ENCODE measurements around the gene LRRC8D. TPM values are rescaled to one million over a fixed set of nuclear protein-coding genes. Genes with fewer than 3 reads are reported as not detected.
"Not testable (repeated sequence)": the region's sequence is repeated elsewhere in the genome, so short reads cannot be mapped to it uniquely, and the experiment has no call there.

The LRRC8D gene
- total RNA-seq, 1 experiment from 2014 or later = 37.2 TPM

DNA sequence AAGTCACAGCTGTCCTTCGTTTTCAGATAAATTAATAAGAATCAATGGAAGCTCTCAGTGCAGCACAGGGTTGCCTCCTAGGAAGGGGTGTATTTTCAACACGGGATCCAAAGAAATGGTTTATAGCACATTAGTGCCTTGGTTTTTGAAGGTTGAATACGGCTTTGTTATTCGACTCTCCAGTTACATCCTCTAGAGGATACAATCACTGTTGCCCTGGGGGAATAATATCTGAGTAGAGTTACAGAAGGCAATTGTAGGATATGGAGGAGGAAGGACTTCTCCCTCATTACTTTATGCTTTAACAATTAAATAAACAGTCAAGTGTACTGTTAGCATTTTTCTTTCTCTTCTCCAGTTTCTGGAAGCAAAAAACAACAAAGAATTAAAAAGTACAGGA lies 159.8 kb downstream of the LRRC8D start:
- Mint-ChIP-seq H3K27ac (peak overlapping the region in 1 of 3 experiments; percentile 52; a peak in 1 of 7 replicates), H3K4me1 (peaks cover 5% of the 10 kb centered on the region in 2 experiments; a peak in 3 of 4 replicates), H3K4me3 (no peak overlapping the region; a peak in 1 of 5 replicates), H3K9me3 (no peaks in the 10 kb centered on the region; a peak in 1 of 5 replicates), H3K36me3 (ENCODE audit: insufficient read depth in 1 of 3, low read depth in 3 of 3) (0 out of 7 replicates have a peak, but pooled peaks cover 0 to 4% (median 0%) of the 10 kb centered on the region in 3 experiments), H3K27me3 (ENCODE audit: low read depth) (no peaks in the 10 kb centered on the region)
- Histone ChIP-seq H3K56ac (ENCODE audit: insufficient read length, low read depth, low read length) (no peak overlapping the region), H3K4me1 (ENCODE audit: insufficient read depth, low read length) (0 out of 2 replicates have a peak, but pooled peaks cover 3% of the 10 kb centered on the region), H2BK20ac (ENCODE audit: low read depth, low read length, poor library complexity, severe bottlenecking) (no peak overlapping the region), H3K14ac (ENCODE audit: insufficient read depth, low read length) (no peak overlapping the region), H3K23ac (ENCODE audit: insufficient read length, low read depth, low read length) (no peak overlapping the region), H3K4ac (ENCODE audit: low read depth, low read length) (no peak overlapping the region), H4K8ac (replicated peaks; ENCODE audit: insufficient read length, low read depth, low read length) (no peak overlapping the region), H2BK15ac (ENCODE audit: low read depth, low read length) (no peak overlapping the region), H4K91ac (ENCODE audit: insufficient read length, low read depth, low read length) (no peak overlapping the region), H3K4me2 (ENCODE audit: insufficient read depth, insufficient read length, low read length) (no peak overlapping the region), H3T11ph (ENCODE audit: low read length) (no peak overlapping the region), H2AK5ac (ENCODE audit: insufficient read length, low read length) (no peak overlapping the region), H2BK5ac (ENCODE audit: insufficient read length, low read length) (no peak overlapping the region), H3K18ac (ENCODE audit: insufficient read length, low read depth, low read length) (no peak overlapping the region), H2BK12ac (ENCODE audit: insufficient read length, low read depth, low read length) (no peak overlapping the region), H3K79me2 (ENCODE audit: insufficient read depth, low read length) (no peaks in the 10 kb centered on the region), H4K5ac (ENCODE audit: insufficient read length, low read depth, low read length) (no peak overlapping the region), H3K9me3 (ENCODE audit: control insufficient read depth, low read depth, low read length) (no peaks in the 10 kb centered on the region), H3K23me2 (ENCODE audit: insufficient read length, low read depth, low read length, poor library complexity, severe bottlenecking) (no peaks in the 10 kb centered on the region), H2AFZ (ENCODE audit: low read length) (no peak overlapping the region), H4K20me1 (ENCODE audit: control insufficient read depth, insufficient read depth, insufficient read length) (no peaks in the 10 kb centered on the region), H3K79me1 (ENCODE audit: insufficient read depth, low read depth, low read length, poor library complexity, severe bottlenecking) (no peaks in the 10 kb centered on the region), H3K9ac (ENCODE audit: extremely low read depth, insufficient read length, low read length) (no peak overlapping the region), H3K27ac (ENCODE audit: insufficient read length, low read depth, low read length) (no peak overlapping the region), H2BK120ac (ENCODE audit: low read depth, low read length, poor library complexity, severe bottlenecking) (no peak overlapping the region), H3K27me3 (ENCODE audit: insufficient read depth, low read length) (no peaks in the 10 kb centered on the region)
- DNase-seq = no peak
- TF ChIP-seq, protein P1, sequence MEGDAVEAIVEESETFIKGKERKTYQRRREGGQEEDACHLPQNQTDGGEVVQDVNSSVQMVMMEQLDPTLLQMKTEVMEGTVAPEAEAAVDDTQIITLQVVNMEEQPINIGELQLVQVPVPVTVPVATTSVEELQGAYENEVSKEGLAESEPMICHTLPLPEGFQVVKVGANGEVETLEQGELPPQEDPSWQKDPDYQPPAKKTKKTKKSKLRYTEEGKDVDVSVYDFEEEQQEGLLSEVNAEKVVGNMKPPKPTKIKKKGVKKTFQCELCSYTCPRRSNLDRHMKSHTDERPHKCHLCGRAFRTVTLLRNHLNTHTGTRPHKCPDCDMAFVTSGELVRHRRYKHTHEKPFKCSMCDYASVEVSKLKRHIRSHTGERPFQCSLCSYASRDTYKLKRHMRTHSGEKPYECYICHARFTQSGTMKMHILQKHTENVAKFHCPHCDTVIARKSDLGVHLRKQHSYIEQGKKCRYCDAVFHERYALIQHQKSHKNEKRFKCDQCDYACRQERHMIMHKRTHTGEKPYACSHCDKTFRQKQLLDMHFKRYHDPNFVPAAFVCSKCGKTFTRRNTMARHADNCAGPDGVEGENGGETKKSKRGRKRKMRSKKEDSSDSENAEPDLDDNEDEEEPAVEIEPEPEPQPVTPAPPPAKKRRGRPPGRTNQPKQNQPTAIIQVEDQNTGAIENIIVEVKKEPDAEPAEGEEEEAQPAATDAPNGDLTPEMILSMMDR (conservative IDR thresholded peaks at IDR 0.05) = no peak
- no CpG with 5 or more reads among the region's 4 CpGs for WGBS (ENCODE audit: extremely low coverage, insufficient read length, low lambda C conversion rate)

GRCh38 chr1:89982846-89983245 lies 162.0 kb downstream of the LRRC8D start:
- H4K91ac ChIP-seq (ENCODE audit: insufficient read length, low read depth, low read length); H3K4me1 Mint-ChIP-seq; H3K9me3 Mint-ChIP-seq; H3K27me3 Mint-ChIP-seq (ENCODE audit: low read depth); H3K27me3 ChIP-seq (ENCODE audit: insufficient read depth, low read length); H2BK120ac ChIP-seq (ENCODE audit: low read depth, low read length, poor library complexity, severe bottlenecking); H3K4me2 ChIP-seq (ENCODE audit: insufficient read depth, insufficient read length, low read length); H2BK15ac ChIP-seq (ENCODE audit: low read depth, low read length); H3K4me3 Mint-ChIP-seq; H2BK5ac ChIP-seq (ENCODE audit: insufficient read length, low read length); H3K79me2 ChIP-seq (ENCODE audit: insufficient read depth, low read length); H4K8ac ChIP-seq (replicated peaks; ENCODE audit: insufficient read length, low read depth, low read length); H4K5ac ChIP-seq (ENCODE audit: insufficient read length, low read depth, low read length); H2BK20ac ChIP-seq (ENCODE audit: low read depth, low read length, poor library complexity, severe bottlenecking); H3K9me3 ChIP-seq (ENCODE audit: control insufficient read depth, low read depth, low read length); H3K23ac ChIP-seq (ENCODE audit: insufficient read length, low read depth, low read length); H2AK5ac ChIP-seq (ENCODE audit: insufficient read length, low read length); H3K23me2 ChIP-seq (ENCODE audit: insufficient read length, low read depth, low read length, poor library complexity, severe bottlenecking); H3K14ac ChIP-seq (ENCODE audit: insufficient read depth, low read length); H3K79me1 ChIP-seq (ENCODE audit: insufficient read depth, low read depth, low read length, poor library complexity, severe bottlenecking); H3K36me3 Mint-ChIP-seq (ENCODE audit: insufficient read depth in 1 of 3, low read depth in 3 of 3); H3K4me1 ChIP-seq (ENCODE audit: insufficient read depth, low read length); H3K9ac ChIP-seq (ENCODE audit: extremely low read depth, insufficient read length, low read length); H3K27ac ChIP-seq (ENCODE audit: insufficient read length, low read depth, low read length); H3T11ph ChIP-seq (ENCODE audit: low read length); H3K56ac ChIP-seq (ENCODE audit: insufficient read length, low read depth, low read length); H3K4ac ChIP-seq (ENCODE audit: low read depth, low read length); H3K18ac ChIP-seq (ENCODE audit: insufficient read length, low read depth, low read length); H2AFZ ChIP-seq (ENCODE audit: low read length); DNase-seq; H3K27ac Mint-ChIP-seq; H2BK12ac ChIP-seq (ENCODE audit: insufficient read length, low read depth, low read length); H4K20me1 ChIP-seq (ENCODE audit: control insufficient read depth, insufficient read depth, insufficient read length): not testable (repeated sequence)
- WGBS (ENCODE audit: extremely low coverage, insufficient read length, low lambda C conversion rate) = no CpG with 5 or more reads among the region's 2 CpGs

All from H9 (cell line).